K562 (cell line): Measurements from ENCODE around the gene ODAD3. TPM values are rescaled to one million over a fixed set of nuclear protein-coding genes. Genes with fewer than 3 reads are reported as not detected.

ENCODE experiments used
- C11orf30 ChIP-seq: fragments of 450-650 bp; IDR thresholded peaks from 2 replicates; pipeline ENCODE4 v1.6.1; 2016; ENCODE audit warnings: low read depth, mild to moderate bottlenecking
- CC2D1A ChIP-seq: fragments of 450-650 bp; IDR thresholded peaks from 2 replicates; pipeline ENCODE4 v1.6.1; 2017; ENCODE audit warnings: mild to moderate bottlenecking
- CEBPB ChIP-seq: fragments of 450-650 bp; IDR thresholded peaks from 2 replicates; pipeline ENCODE4 v1.6.1; 2016; ENCODE audit warnings: missing genetic modification characterization, missing compliant biosample characterization
- KDM2B ChIP-seq: fragments of 250-450 bp; sonication (Bioruptor Pico); IDR thresholded peaks from 2 replicates; pipeline ENCODE4 v1.8.0; 2021; ENCODE audit warnings: mild to moderate bottlenecking, moderate library complexity
- MEIS2 ChIP-seq: fragments of 450-650 bp; IDR thresholded peaks from 2 replicates; pipeline ENCODE4 v1.6.1; 2014; ENCODE audit warnings: mild to moderate bottlenecking; ENCODE audit not compliant: partially characterized antibody
- NBN ChIP-seq: fragments of 450-650 bp; IDR thresholded peaks from 2 replicates; pipeline ENCODE4 v1.6.1; 2016; ENCODE audit warnings: low read depth, mild to moderate bottlenecking
- NCOR1 ChIP-seq: fragments of 450-650 bp; IDR thresholded peaks from 2 replicates; pipeline ENCODE4 v1.6.1; 2016; ENCODE audit warnings: mild to moderate bottlenecking, moderate library complexity
- NR2C2 ChIP-seq, 2 experiments: fragments of 200-800 bp in 1 of 2; sonication (Bioruptor generic) in 1 of 2; sonication (generic) in 1 of 2; formaldehyde crosslinking in 1 of 2; IDR thresholded peaks; 2 replicates each; pipeline versions ENCODE4 v1.6.1 to v1.8.0; 2016 to 2022; ENCODE audit warnings: mild to moderate bottlenecking in 1 of 2, missing compliant biosample characterization in 1 of 2, missing genetic modification characterization in 1 of 2, missing genetic modification reagents in 1 of 2
- NRF1 ChIP-seq, 2 experiments: fragments of 450-650 bp; IDR thresholded peaks in 1 of 2; conservative IDR thresholded peaks in 1 of 2; 2 replicates each; pipeline ENCODE4 v1.6.1; 2014; ENCODE audit warnings: mild to moderate bottlenecking in 2 of 2
- TCF7L2 ChIP-seq: fragments of 150-350 bp; IDR thresholded peaks from 2 replicates; pipeline ENCODE4 v1.6.1; 2016; ENCODE audit warnings: low read depth, mild to moderate bottlenecking, low read length, moderate library complexity
- USF1 ChIP-seq: sonication (generic); formaldehyde crosslinking; IDR thresholded peaks from 2 replicates; pipeline ENCODE4 v1.9.0; 2022; ENCODE audit warnings: mild to moderate bottlenecking, missing genetic modification reagents
- ZMIZ1 ChIP-seq, 2 experiments: fragments of 150-350 bp in 1 of 2; IDR thresholded peaks; 2 replicates each; pipeline ENCODE4 v1.6.1; 2012 to 2016; ENCODE audit warnings: low read depth in 2 of 2, low read length in 2 of 2, mild to moderate bottlenecking in 1 of 2, moderate library complexity in 1 of 2
- ZNF217 ChIP-seq: sonication (generic); formaldehyde crosslinking; IDR thresholded peaks from 2 replicates; pipeline ENCODE4 v1.8.0; 2022; ENCODE audit warnings: mild to moderate bottlenecking, missing genetic modification reagents
- ZNF778 ChIP-seq: fragments of 450-650 bp; formaldehyde crosslinking; IDR thresholded peaks from 2 replicates; pipeline ENCODE4 v1.4.0; 2020; ENCODE audit warnings: mild to moderate bottlenecking, moderate library complexity
- polyA plus RNA-seq, 8 experiments: library from polyadenylated mRNA; depleted of rRNA in 4 of 8; stranded (reverse) in 5 of 8; unstranded in 3 of 8; fragments of >200 nt; fragmentation: Nextera tagmentation in 2 of 8; fragmentation: Illumina TruSeq in 1 of 8; extraction: Ambion mirVana in 2 of 8; extraction: Trizol in 1 of 8; gene quantifications; 2 replicates each; pipeline versions ENCODE4 v1.2.1 to v1.2.3, GENCODE V29; 2011 to 2014; ENCODE audit warnings: inconsistent platforms in 1 of 8, missing spikeins in 1 of 8
- total RNA-seq, 7 experiments: library from RNA; depleted of rRNA in 6 of 7; stranded (reverse); fragments of >200 nt in 6 of 7; fragmentation: Illumina TruSeq in 2 of 7; extraction: Trizol in 2 of 7; gene quantifications; 2 replicates each; pipeline versions ENCODE4 v1.2.1 to v1.2.3, GENCODE V29; 2011 to 2021; ENCODE audit warnings: low replicate concordance in 1 of 7
- TF ChIP-seq, protein P1 (sequence below): fragments of 450-650 bp; IDR thresholded peaks from 2 replicates; pipeline ENCODE4 v1.6.1; 2017; ENCODE audit warnings: antibody characterized with exemption, mild to moderate bottlenecking
- TF ChIP-seq, protein P2 (sequence below): fragments of 250-450 bp; sonication (Bioruptor Pico); IDR thresholded peaks from 2 replicates; pipeline ENCODE4 v1.9.0; 2021; ENCODE audit warnings: mild to moderate bottlenecking, inconsistent platforms

The ODAD3 gene
- total and polyA plus RNA-seq, 9 of the 15 experiments (the other 6 are each of a cell fraction or from before 2014, with no cell fraction given) = 0.07 to 0.72 (median 0.14) TPM; not detected in 2

DNA sequence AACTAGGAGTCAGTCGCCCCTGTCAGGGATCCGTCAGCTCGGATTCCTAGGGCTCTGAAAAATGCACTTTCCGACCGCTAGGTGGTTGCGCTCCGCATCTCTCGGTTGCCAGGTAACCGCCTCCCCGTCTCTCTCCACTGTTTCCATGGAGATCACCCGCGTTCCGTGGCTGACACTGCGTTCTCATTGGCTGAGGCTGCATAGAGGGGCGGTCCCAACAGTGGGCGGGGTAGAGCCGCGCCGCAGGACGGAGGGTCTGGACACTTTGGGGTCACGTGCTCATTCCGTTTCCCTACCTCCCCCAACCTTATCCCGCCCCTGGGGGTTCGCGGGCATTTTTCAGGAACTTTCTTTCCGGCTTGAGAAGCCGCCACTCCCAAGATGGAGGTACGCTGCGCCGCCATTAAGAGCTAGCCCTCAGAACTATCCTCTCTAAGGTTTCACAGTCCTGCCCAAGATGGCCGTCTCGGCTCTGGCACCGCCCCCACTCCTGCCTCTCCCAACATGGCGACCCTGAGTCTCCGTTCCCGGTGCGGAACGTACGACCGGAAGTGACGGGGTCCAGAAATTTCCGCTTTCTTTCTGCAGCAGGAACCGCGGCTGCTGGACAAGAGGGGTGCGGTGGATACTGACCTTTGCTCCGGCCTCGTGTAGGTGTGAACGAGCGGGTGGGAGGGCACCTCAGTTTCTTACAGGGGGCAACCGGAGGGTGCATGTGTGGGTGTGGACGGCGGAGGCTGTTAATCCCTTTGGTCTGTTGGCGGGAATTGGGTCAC is at the start of gene ODAD3, which contains the start of gene PRKCSH (continued):
- TF ChIP-seq, protein P1, sequence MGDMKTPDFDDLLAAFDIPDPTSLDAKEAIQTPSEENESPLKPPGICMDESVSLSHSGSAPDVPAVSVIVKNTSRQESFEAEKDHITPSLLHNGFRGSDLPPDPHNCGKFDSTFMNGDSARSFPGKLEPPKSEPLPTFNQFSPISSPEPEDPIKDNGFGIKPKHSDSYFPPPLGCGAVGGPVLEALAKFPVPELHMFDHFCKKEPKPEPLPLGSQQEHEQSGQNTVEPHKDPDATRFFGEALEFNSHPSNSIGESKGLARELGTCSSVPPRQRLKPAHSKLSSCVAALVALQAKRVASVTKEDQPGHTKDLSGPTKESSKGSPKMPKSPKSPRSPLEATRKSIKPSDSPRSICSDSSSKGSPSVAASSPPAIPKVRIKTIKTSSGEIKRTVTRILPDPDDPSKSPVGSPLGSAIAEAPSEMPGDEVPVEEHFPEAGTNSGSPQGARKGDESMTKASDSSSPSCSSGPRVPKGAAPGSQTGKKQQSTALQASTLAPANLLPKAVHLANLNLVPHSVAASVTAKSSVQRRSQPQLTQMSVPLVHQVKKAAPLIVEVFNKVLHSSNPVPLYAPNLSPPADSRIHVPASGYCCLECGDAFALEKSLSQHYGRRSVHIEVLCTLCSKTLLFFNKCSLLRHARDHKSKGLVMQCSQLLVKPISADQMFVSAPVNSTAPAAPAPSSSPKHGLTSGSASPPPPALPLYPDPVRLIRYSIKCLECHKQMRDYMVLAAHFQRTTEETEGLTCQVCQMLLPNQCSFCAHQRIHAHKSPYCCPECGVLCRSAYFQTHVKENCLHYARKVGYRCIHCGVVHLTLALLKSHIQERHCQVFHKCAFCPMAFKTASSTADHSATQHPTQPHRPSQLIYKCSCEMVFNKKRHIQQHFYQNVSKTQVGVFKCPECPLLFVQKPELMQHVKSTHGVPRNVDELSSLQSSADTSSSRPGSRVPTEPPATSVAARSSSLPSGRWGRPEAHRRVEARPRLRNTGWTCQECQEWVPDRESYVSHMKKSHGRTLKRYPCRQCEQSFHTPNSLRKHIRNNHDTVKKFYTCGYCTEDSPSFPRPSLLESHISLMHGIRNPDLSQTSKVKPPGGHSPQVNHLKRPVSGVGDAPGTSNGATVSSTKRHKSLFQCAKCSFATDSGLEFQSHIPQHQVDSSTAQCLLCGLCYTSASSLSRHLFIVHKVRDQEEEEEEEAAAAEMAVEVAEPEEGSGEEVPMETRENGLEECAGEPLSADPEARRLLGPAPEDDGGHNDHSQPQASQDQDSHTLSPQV = no peak
- TF ChIP-seq NR2C2 (CRISPR knock-in tag; IDR thresholded peaks at IDR 0.05) (peak; percentile 33), NR2C2 (tag; IDR thresholded peaks at IDR 0.05) (peak; percentile 95), NRF1 (conservative IDR thresholded peaks at IDR 0.05 in 1 of 2, IDR thresholded peaks at IDR 0.05 in 1 of 2) (peak; percentile 82 to 85), USF1 (CRISPR knock-in tag) (peak; percentile 97), ZNF217 (CRISPR knock-in tag) (no peak), TCF7L2 (no peak), MEIS2 (peak; percentile 75), NBN (peak; percentile 71; the same call in 1 of the 2 replicates), NCOR1 (no peak), C11orf30 (peak; percentile 57), CC2D1A (no peak), ZMIZ1 (IDR thresholded peaks at IDR 0.05; ENCODE audit: low read depth in 2 of 2, low read length in 2 of 2) (no peak), ZNF778 (CRISPR knock-in tag) (no peak), KDM2B (CRISPR knock-in tag) (no peak), CEBPB (tag) (no peak)
- TF ChIP-seq, protein P2, sequence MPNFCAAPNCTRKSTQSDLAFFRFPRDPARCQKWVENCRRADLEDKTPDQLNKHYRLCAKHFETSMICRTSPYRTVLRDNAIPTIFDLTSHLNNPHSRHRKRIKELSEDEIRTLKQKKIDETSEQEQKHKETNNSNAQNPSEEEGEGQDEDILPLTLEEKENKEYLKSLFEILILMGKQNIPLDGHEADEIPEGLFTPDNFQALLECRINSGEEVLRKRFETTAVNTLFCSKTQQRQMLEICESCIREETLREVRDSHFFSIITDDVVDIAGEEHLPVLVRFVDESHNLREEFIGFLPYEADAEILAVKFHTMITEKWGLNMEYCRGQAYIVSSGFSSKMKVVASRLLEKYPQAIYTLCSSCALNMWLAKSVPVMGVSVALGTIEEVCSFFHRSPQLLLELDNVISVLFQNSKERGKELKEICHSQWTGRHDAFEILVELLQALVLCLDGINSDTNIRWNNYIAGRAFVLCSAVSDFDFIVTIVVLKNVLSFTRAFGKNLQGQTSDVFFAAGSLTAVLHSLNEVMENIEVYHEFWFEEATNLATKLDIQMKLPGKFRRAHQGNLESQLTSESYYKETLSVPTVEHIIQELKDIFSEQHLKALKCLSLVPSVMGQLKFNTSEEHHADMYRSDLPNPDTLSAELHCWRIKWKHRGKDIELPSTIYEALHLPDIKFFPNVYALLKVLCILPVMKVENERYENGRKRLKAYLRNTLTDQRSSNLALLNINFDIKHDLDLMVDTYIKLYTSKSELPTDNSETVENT = no peak
